Left lung (tissue), 10 donors: Measurements from ENCODE around the gene ABHD15. TPM values are rescaled to one million over a fixed set of nuclear protein-coding genes. Genes with fewer than 3 reads are reported as not detected.

Experiments used
- ATAC-seq: fragments of 200-7000 bp; cut with Tn5 transposase; one replicate; pipeline ENCODE4 v1.9.1; 2020; ENCODE audit warnings: moderate library complexity
- DNase-seq, 4 donors: peaks; one replicate each; pipeline ENCODE4 v3.0.0-alpha.2; 2013 to 2020
- H3K27ac ChIP-seq, 2 donors: fragments of 200-600 bp; sonication (generic) in 1 of 2; one replicate each; pipeline versions ENCODE4 v1.5.0 to v1.8.0; 2020 to 2021
- H3K27me3 ChIP-seq, 2 donors: fragments of 200-600 bp; sonication (generic) in 1 of 2; one replicate each; pipeline versions ENCODE4 v1.5.0 to v1.8.0; 2020 to 2021
- H3K36me3 ChIP-seq, 2 donors: fragments of 200-600 bp; sonication (generic) in 1 of 2; one replicate each; pipeline versions ENCODE4 v1.5.0 to v1.8.0; 2020 to 2021
- H3K4me1 ChIP-seq, 2 donors: fragments of 200-600 bp; one replicate each; pipeline ENCODE4 v1.8.0; 2021
- H3K4me3 ChIP-seq, 2 donors: fragments of 200-600 bp; sonication (generic) in 1 of 2; one replicate each; pipeline versions ENCODE4 v1.5.0 to v1.8.0; 2020 to 2021; ENCODE audit warnings: mild to moderate bottlenecking in 1 of 2
- H3K9me3 ChIP-seq, 2 donors: fragments of 200-600 bp; sonication (generic) in 1 of 2; one replicate each; pipeline versions ENCODE4 v1.5.0 to v1.8.0; 2020 to 2021
- CTCF ChIP-seq, 2 donors: fragments of 200-600 bp; sonication (generic) in 1 of 2; IDR thresholded peaks; one replicate each; pipeline versions ENCODE4 v1.5.0 to v1.8.0; 2021; ENCODE audit warnings: antibody characterized with exemption in 2 of 2
- intact Hi-C, 2 donors: fragments of 100-400 bp; cut with DNase I; formaldehyde crosslinking; loops; one replicate each; pipeline versions ENCODE4 v1.11.2 to v1.14.2; 2022
- polyA plus RNA-seq, 6 donors: library from polyadenylated mRNA; unstranded; fragments of 120-200 nt; gene quantifications; one replicate each; pipeline ENCODE4 v1.2.1, GENCODE V29; 2013; ENCODE audit not compliant: insufficient read length in 6 of 6
- total RNA-seq, 2 donors: library from RNA; stranded (reverse); fragmentation: NEBNext Ultra II Directional; extraction: Animal tissue kit (Norgen Biotek cat#: 25700); gene quantifications; one replicate each; pipeline ENCODE4 v1.2.1, GENCODE V29; 2021
- donor health status: DM: no; HTN: yes; CAD: no.
- donor health status: DM: no; HTN: no; CAD: no.

The ABHD15 gene
- total and polyA plus RNA-seq, 8 donors = 3.0 to 11.3 (median 4.0) TPM

GRCh38 chr17:29557085-29557738, 9.6 kb downstream of the ABHD15 start:
- Histone ChIP-seq H3K4me3 (no peak overlapping the region), H3K9me3 (no peaks in the 10 kb centered on the region), H3K4me1 (peaks cover 0 to 14% of the 10 kb centered on the region in 2 donors), H3K36me3 (no peaks in the 10 kb centered on the region), H3K27me3 (no peaks in the 10 kb centered on the region), H3K27ac (no peak overlapping the region)
- intact Hi-C loops = no loop called here
- peak; percentile 18 for ATAC-seq
- TF ChIP-seq CTCF (IDR thresholded peaks at IDR 0.05) = no peak
- no peak for DNase-seq

GRCh38 chr17:29555840-29556239, 11.0 kb downstream of the ABHD15 start:
- ATAC-seq = peak; percentile 15

GRCh38 chr17:29549177-29549923, 17.5 kb downstream of the ABHD15 start:
- Histone ChIP-seq H3K36me3 (peaks cover 0 to 11% of the 10 kb centered on the region in 2 donors), H3K4me3 (no peak overlapping the region), H3K4me1 (peaks cover 0 to 5% of the 10 kb centered on the region in 2 donors), H3K9me3 (no peaks in the 10 kb centered on the region), H3K27me3 (no peaks in the 10 kb centered on the region), H3K27ac (no peak overlapping the region)
- intact Hi-C loops = no loop called here
- ATAC-seq = no peak
- DNase-seq = peak in 2 of 4 donors; percentile 69 to 77
- no peak for TF ChIP-seq CTCF (IDR thresholded peaks at IDR 0.05)

More at GRCh38 chr17:29555840-29556239, 11.0 kb downstream of the ABHD15 start:
- Histone ChIP-seq H3K4me3 (no peak overlapping the region), H3K4me1 (no peaks in the 10 kb centered on the region), H3K9me3 (no peaks in the 10 kb centered on the region), H3K27me3 (no peaks in the 10 kb centered on the region), H3K36me3 (no peaks in the 10 kb centered on the region), H3K27ac (no peak overlapping the region)
- TF ChIP-seq CTCF (IDR thresholded peaks at IDR 0.05) = no peak
- no peak for DNase-seq
- intact Hi-C loops = no loop called here

GRCh38 chr17:29546830-29547229, 20.0 kb downstream of the ABHD15 start:
- ATAC-seq (no peak), DNase-seq (peak in 1 of 4 donors; percentile 28)
- peaks cover 0 to 5% of the 10 kb centered on the region in 2 donors for H3K4me1 ChIP-seq
- peaks cover 0 to 36% of the 10 kb centered on the region in 2 donors for H3K36me3 ChIP-seq
- H3K4me3 ChIP-seq = no peak overlapping the region
- intact Hi-C loops = no loop called here
- no peak overlapping the region for H3K27ac ChIP-seq
- H3K27me3 ChIP-seq = no peaks in the 10 kb centered on the region
- TF ChIP-seq CTCF (IDR thresholded peaks at IDR 0.05) = no peak
- H3K9me3 ChIP-seq = no peaks in the 10 kb centered on the region

- Histone ChIP-seq H3K4me1 (peaks cover 0 to 5% of the 10 kb centered on the region in 2 donors), H3K36me3 (peaks cover 0 to 44% of the 10 kb centered on the region in 2 donors), H3K27me3 (no peaks in the 10 kb centered on the region), H3K27ac (no peak overlapping the region), H3K9me3 (no peaks in the 10 kb centered on the region), H3K4me3 (no peak overlapping the region)
- intact Hi-C loops = no loop called here
- DNase-seq (peak in 1 of 4 donors; percentile 24), ATAC-seq (peak; percentile 61)
- TF ChIP-seq CTCF (IDR thresholded peaks at IDR 0.05) = no peak
Measured at GRCh38 chr17:29546085-29546484, 20.8 kb downstream of the ABHD15 start.
